ENCODE results near the gene TRMT61A. TPM values are rescaled to one million over a fixed set of nuclear protein-coding genes. Genes with fewer than 3 reads are reported as not detected.

The TRMT61A gene
- total and polyA plus RNA-seq, 2 donors (not counting 3 experiments of a cell fraction or from before 2014, with no cell fraction given): 6.8 to 10.6 TPM

GRCh38 chr14:103492156-103492925 lies 36.7 kb upstream of the TRMT61A start:
- POLR2A ChIA-PET: no interaction called here
- H3K9me1 ChIP-seq (replicated peaks; ENCODE audit: control insufficient read depth, extremely low read depth, insufficient read depth, low read length): no peaks in the 10 kb centered on the region
- TF ChIP-seq CTCF (IDR thresholded peaks at IDR 0.05; ENCODE audit: extremely low read depth in 1 of 2, insufficient read depth in 1 of 2, low read depth in 1 of 2, low read length in 2 of 2): no peak
- TF ChIP-seq FOS (IDR thresholded peaks at IDR 0.05; ENCODE audit: borderline replicate concordance, insufficient read depth, low read length): no peak
- no peak for TF ChIP-seq MYC (IDR thresholded peaks at IDR 0.05; ENCODE audit: low read depth, low read length)
- CTCF ChIA-PET: interaction anchor here (1.0 kb wide), 1 partner anchor 8 kb away, joined by 3 read pairs; no protein-coding TSS in a partner anchor
- dilution Hi-C loops (cut with MboI; ENCODE audit: extremely low pct_ligation_motif_present, low sequenced_read_pairs): no loop called here
- H2AFZ ChIP-seq (ENCODE audit: low read depth, low read length): no peak overlapping the region
- no peak overlapping the region for H3K4me3 ChIP-seq (replicated peaks in 1 of 3; ENCODE audit: insufficient read depth in 1 of 3, low read depth in 1 of 3, low read length in 3 of 3)
- no peaks in the 10 kb centered on the region for H3K9me3 ChIP-seq (replicated peaks; ENCODE audit: control insufficient read depth, insufficient read depth, low read length)
- DNase-seq (ENCODE audit: low read depth, low spot score) (no peak), FAIRE-seq (no peak)
- no TSS peak for BruUV-seq (replicated peaks)
- H3K4me1 ChIP-seq (ENCODE audit: control insufficient read depth, extremely low read depth, insufficient read depth, low read length): no peaks in the 10 kb centered on the region
- no peaks in the 10 kb centered on the region for H3K27me3 ChIP-seq (ENCODE audit: control insufficient read depth in 2 of 2, insufficient read depth in 2 of 2, low read length in 2 of 2)
- H3K79me2 ChIP-seq (ENCODE audit: control insufficient read depth, insufficient read depth, low read length): no peaks in the 10 kb centered on the region
- H3K36me3 ChIP-seq (ENCODE audit: control insufficient read depth in 2 of 2, extremely low read depth in 1 of 2, insufficient read depth in 2 of 2, low read length in 2 of 2): peaks cover 21 to 22% of the 10 kb centered on the region in 2 experiments
- no peak overlapping the region for H3K27ac ChIP-seq (ENCODE audit: insufficient read depth, low read depth, low read length)
- H3K4me2 ChIP-seq (ENCODE audit: insufficient read depth, low read length): no peak overlapping the region
- intact Hi-C loops (cut with micrococcal nuclease): no loop called here
- no peak overlapping the region for H3K9ac ChIP-seq (replicated peaks; ENCODE audit: extremely low read depth, insufficient read depth, low read length)
- H4K20me1 ChIP-seq (replicated peaks; ENCODE audit: control insufficient read depth, extremely low read depth, insufficient read depth, low read length): no peaks in the 10 kb centered on the region

DNA sequence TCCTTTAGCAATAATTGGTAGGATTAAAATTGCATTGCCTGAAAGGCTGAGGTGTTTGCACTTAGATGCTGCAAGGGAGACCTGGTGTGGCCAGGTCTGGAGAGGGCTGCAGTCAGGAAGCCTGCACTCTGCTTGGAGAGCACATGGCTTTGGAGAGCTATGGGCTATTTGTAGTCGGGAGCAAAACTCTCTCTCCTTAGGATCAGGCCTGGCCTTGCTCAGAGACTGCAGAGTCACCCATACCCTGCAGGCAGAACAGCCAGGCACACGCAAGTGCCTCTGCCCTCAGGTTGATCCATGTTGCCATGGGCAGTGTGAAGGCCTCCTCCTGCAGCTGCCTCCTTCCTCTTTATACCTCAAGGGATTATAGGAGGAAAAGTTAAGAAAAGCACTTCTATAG lies 33.1 kb upstream of the TRMT61A start:
- ChIA-PET POLR2A (no interaction called here), CTCF (no interaction called here)
- TF ChIP-seq MAX (IDR thresholded peaks at IDR 0.05; ENCODE audit: insufficient read depth, insufficient read length): no peak
- TF ChIP-seq POLR2AphosphoS5 (IDR thresholded peaks at IDR 0.05; ENCODE audit: insufficient read depth, low read depth, low read length): no peak
- no peak for TF ChIP-seq POLR2A (IDR thresholded peaks at IDR 0.05; ENCODE audit: low read depth, low read length)
- TF ChIP-seq MYC (IDR thresholded peaks at IDR 0.05; ENCODE audit: low read depth, low read length): no peak
- TF ChIP-seq GATA2 (IDR thresholded peaks at IDR 0.05; ENCODE audit: insufficient read depth, insufficient read length, low read depth, low read length): no peak
- no peak for TF ChIP-seq JUN (IDR thresholded peaks at IDR 0.05; ENCODE audit: borderline replicate concordance, insufficient read depth, insufficient read length, low read depth)
- no peak for TF ChIP-seq EZH2 (IDR thresholded peaks at IDR 0.05; ENCODE audit: borderline replicate concordance, low read depth, low read length, severe bottlenecking)
- no peak for TF ChIP-seq FOS (IDR thresholded peaks at IDR 0.05; ENCODE audit: borderline replicate concordance, insufficient read depth, low read length)
- no peak for TF ChIP-seq CTCF (IDR thresholded peaks at IDR 0.05; ENCODE audit: extremely low read depth in 1 of 2, insufficient read depth in 1 of 2, low read depth in 1 of 2, low read length in 2 of 2)
- Histone ChIP-seq H3K4me2 (ENCODE audit: insufficient read depth, low read length) (no peak overlapping the region), H4K20me1 (replicated peaks; ENCODE audit: control insufficient read depth, extremely low read depth, insufficient read depth, low read length) (no peaks in the 10 kb centered on the region), H3K9me3 (replicated peaks; ENCODE audit: control insufficient read depth, insufficient read depth, low read length) (no peaks in the 10 kb centered on the region), H3K4me1 (ENCODE audit: control insufficient read depth, extremely low read depth, insufficient read depth, low read length) (no peaks in the 10 kb centered on the region), H2AFZ (ENCODE audit: low read depth, low read length) (no peak overlapping the region), H3K36me3 (ENCODE audit: control insufficient read depth in 2 of 2, extremely low read depth in 1 of 2, insufficient read depth in 2 of 2, low read length in 2 of 2) (peaks cover 13 to 29% of the 10 kb centered on the region in 2 experiments), H3K9ac (replicated peaks; ENCODE audit: extremely low read depth, insufficient read depth, low read length) (no peak overlapping the region), H3K79me2 (ENCODE audit: control insufficient read depth, insufficient read depth, low read length) (no peaks in the 10 kb centered on the region), H3K4me3 (replicated peaks in 1 of 3; ENCODE audit: insufficient read depth in 1 of 3, low read depth in 1 of 3, low read length in 3 of 3) (no peak overlapping the region), H3K9me1 (replicated peaks; ENCODE audit: control insufficient read depth, extremely low read depth, insufficient read depth, low read length) (no peaks in the 10 kb centered on the region), H3K27ac (ENCODE audit: insufficient read depth, low read depth, low read length) (no peak overlapping the region), H3K27me3 (ENCODE audit: control insufficient read depth in 2 of 2, insufficient read depth in 2 of 2, low read length in 2 of 2) (no peaks in the 10 kb centered on the region)
- intact Hi-C loops (cut with micrococcal nuclease): no loop called here
- DNase-seq (ENCODE audit: low read depth, low spot score) (no peak), FAIRE-seq (no peak)
- BruUV-seq (replicated peaks): no TSS peak
- dilution Hi-C loops (cut with MboI; ENCODE audit: extremely low pct_ligation_motif_present, low sequenced_read_pairs): no loop called here
